MM.1S (cell line): ENCODE data around the gene LCNL1.

Experiments used
- DNase-seq: peaks from one replicate; pipeline ENCODE4 v3.0.0-alpha.2; 2015
- H2AFZ ChIP-seq: fragments of 300-600 bp; sonication (generic); 2 replicates; pipeline ENCODE4 v1.6.0; 2016; ENCODE audit warnings: antibody characterized with exemption, low read length
- H3F3A ChIP-seq: fragments of 300-600 bp; sonication (generic); 2 replicates; pipeline ENCODE4 v1.6.1; 2016; ENCODE audit warnings: mild to moderate bottlenecking, antibody characterized with exemption, low read length, moderate library complexity, mixed read lengths; ENCODE audit not compliant: insufficient read depth
- H3K27ac ChIP-seq: fragments of 300-600 bp; sonication (generic); 2 replicates; pipeline ENCODE4 v1.5.1; 2016; ENCODE audit warnings: mild to moderate bottlenecking, low read length
- H3K27me3 ChIP-seq: fragments of 300-600 bp; sonication (generic); replicated peaks from 2 replicates; pipeline ENCODE4 v1.6.0; 2016; ENCODE audit warnings: low read length; ENCODE audit not compliant: insufficient read depth
- H3K36me3 ChIP-seq: fragments of 300-600 bp; sonication (generic); replicated peaks from 2 replicates; pipeline ENCODE4 v1.6.1; 2016; ENCODE audit warnings: mild to moderate bottlenecking, low read length, mixed read lengths; ENCODE audit not compliant: insufficient read depth
- H3K4me1 ChIP-seq: fragments of 300-600 bp; sonication (generic); 2 replicates; pipeline ENCODE4 v1.6.1; 2016; ENCODE audit warnings: low read length, mixed read lengths
- H3K4me2 ChIP-seq: fragments of 300-600 bp; sonication (generic); 2 replicates; pipeline ENCODE4 v1.6.0; 2016; ENCODE audit warnings: low read depth, low read length
- H3K4me3 ChIP-seq: fragments of 300-600 bp; sonication (generic); 2 replicates; pipeline ENCODE4 v1.5.1; 2016; ENCODE audit warnings: low read length, mixed read lengths
- H3K79me2 ChIP-seq: fragments of 300-600 bp; sonication (generic); 2 replicates; pipeline ENCODE4 v1.6.1; 2016; ENCODE audit warnings: mixed run types, low read length, mixed read lengths
- H3K9ac ChIP-seq: fragments of 300-600 bp; sonication (generic); 2 replicates; pipeline ENCODE4 v1.6.1; 2016; ENCODE audit warnings: low read length, mixed read lengths
- H3K9me2 ChIP-seq: fragments of 300-600 bp; sonication (generic); replicated peaks from 2 replicates; pipeline ENCODE4 v1.6.1; 2016; ENCODE audit warnings: mild to moderate bottlenecking, low read length, mixed read lengths; ENCODE audit not compliant: insufficient read depth
- H3K9me3 ChIP-seq: fragments of 300-600 bp; sonication (generic); replicated peaks from 2 replicates; pipeline ENCODE4 v1.6.1; 2016; ENCODE audit warnings: mild to moderate bottlenecking, low read length, mixed read lengths; ENCODE audit not compliant: insufficient read depth
- H4K20me1 ChIP-seq: fragments of 300-600 bp; sonication (generic); 2 replicates; pipeline ENCODE4 v1.6.1; 2016; ENCODE audit warnings: mild to moderate bottlenecking, low read length, moderate library complexity, mixed read lengths; ENCODE audit not compliant: insufficient read depth
- CTCF ChIP-seq: fragments of 300-600 bp; sonication (generic); IDR thresholded peaks from 2 replicates; pipeline ENCODE4 v1.5.1; 2016; ENCODE audit warnings: antibody characterized with exemption, low read length, mixed read lengths
- EZH2 ChIP-seq: fragments of 300-600 bp; sonication (generic); optimal IDR thresholded peaks from 2 replicates; pipeline ENCODE3; 2017; ENCODE audit warnings: low read depth, mild to moderate bottlenecking, antibody characterized with exemption, low read length, mixed read lengths
- EZH2phosphoT487 ChIP-seq: fragments of 300-600 bp; sonication (generic); IDR thresholded peaks from 2 replicates; pipeline ENCODE4 v1.6.1; 2018; ENCODE audit warnings: antibody characterized with exemption, low read length

The LCNL1 gene

GRCh38 chr9:136953771-136954269 lies 29.0 kb upstream of the LCNL1 start:
- no peak overlapping the region for H3K4me3 ChIP-seq
- no peak overlapping the region for H2AFZ ChIP-seq
- no peak overlapping the region for H3K9ac ChIP-seq

GRCh38 chr9:136954270-136955083 lies 28.3 kb upstream of the LCNL1 start:
- Histone ChIP-seq H3K79me2 (no peaks in the 10 kb centered on the region), H3K9me2 (no peaks in the 10 kb centered on the region), H3K9me3 (no peaks in the 10 kb centered on the region), H3K27ac (no peak overlapping the region), H3K36me3 (no peaks in the 10 kb centered on the region), H3F3A (no peaks in the 10 kb centered on the region), H2AFZ (no peak overlapping the region), H3K27me3 (peaks cover 59% of the 10 kb centered on the region), H3K9ac (no peak overlapping the region), H3K4me3 (no peak overlapping the region), H4K20me1 (no peaks in the 10 kb centered on the region), H3K4me2 (no peak overlapping the region), H3K4me1 (peaks cover 6% of the 10 kb centered on the region; the same call in 1 of the 2 replicates)
- no peak for TF ChIP-seq EZH2phosphoT487
- TF ChIP-seq CTCF, result no peak
- TF ChIP-seq EZH2, result no peak
- no peak for DNase-seq

More at GRCh38 chr9:136953771-136954269, 29.0 kb upstream of the LCNL1 start:
- Histone ChIP-seq H3F3A (no peaks in the 10 kb centered on the region), H4K20me1 (no peaks in the 10 kb centered on the region), H3K27me3 (peaks cover 53% of the 10 kb centered on the region), H3K4me2 (no peak overlapping the region), H3K79me2 (no peaks in the 10 kb centered on the region), H3K4me1 (peaks cover 6% of the 10 kb centered on the region; the same call in 1 of the 2 replicates), H3K27ac (no peak overlapping the region), H3K9me2 (no peaks in the 10 kb centered on the region), H3K9me3 (no peaks in the 10 kb centered on the region), H3K36me3 (no peaks in the 10 kb centered on the region)
- TF ChIP-seq EZH2, result no peak
- no peak for TF ChIP-seq EZH2phosphoT487
- no peak for TF ChIP-seq CTCF
- no peak for DNase-seq

- Histone ChIP-seq H4K20me1 (no peaks in the 10 kb centered on the region), H2AFZ (no peak overlapping the region), H3K9me2 (no peaks in the 10 kb centered on the region), H3K9me3 (no peaks in the 10 kb centered on the region), H3K27me3 (peaks cover 66% of the 10 kb centered on the region), H3K27ac (no peak overlapping the region), H3K4me1 (peaks cover 4% of the 10 kb centered on the region; the same call in 1 of the 2 replicates), H3K4me3 (no peak overlapping the region), H3K9ac (no peak overlapping the region), H3K4me2 (no peak overlapping the region), H3K36me3 (no peaks in the 10 kb centered on the region), H3K79me2 (no peaks in the 10 kb centered on the region), H3F3A (no peaks in the 10 kb centered on the region)
- DNase-seq, result no peak
- no peak for TF ChIP-seq EZH2
- no peak for TF ChIP-seq EZH2phosphoT487
- no peak for TF ChIP-seq CTCF
Observed at GRCh38 chr9:136955202-136955942, 27.4 kb upstream of the LCNL1 start.
